OCI-LY1 (cell line): ENCODE measurements around the gene MYOM1.

ENCODE experiments used
- CTCF ChIP-seq: fragments of 200-600 bp; sonication (generic), shearing (Covaris generic); IDR thresholded peaks from 2 replicates; pipeline ENCODE4 v1.5.1; 2017; ENCODE audit warnings: mild to moderate bottlenecking, antibody characterized with exemption, low read length, moderate library complexity, mixed read lengths
- EZH2 ChIP-seq: fragments of 200-600 bp; sonication (generic), shearing (Covaris generic); IDR thresholded peaks from 2 replicates; pipeline ENCODE4 v1.8.0; 2017; ENCODE audit warnings: borderline replicate concordance, mixed run types, mild to moderate bottlenecking, antibody characterized with exemption, low read length, moderate library complexity, mixed read lengths

GRCh38 chr18:3114026-3114425, 105.7 kb downstream of the MYOM1 start:
- TF ChIP-seq CTCF = no peak
- no peak for TF ChIP-seq EZH2
